K562 (cell line): Measurements from ENCODE around the gene STAB1. TPM values are rescaled to one million over a fixed set of nuclear protein-coding genes. Genes with fewer than 3 reads are reported as not detected.

ENCODE experiments used
- CCNT2 ChIP-seq: IDR thresholded peaks from 2 replicates; pipeline ENCODE4 v1.6.1; 2011; ENCODE audit warnings: borderline replicate concordance, low read depth, mild to moderate bottlenecking, moderate library complexity, mixed read lengths, low read length; ENCODE audit not compliant: insufficient read length; ENCODE audit errors: extremely low read depth
- EGR1 ChIP-seq: fragments of 450-650 bp; conservative IDR thresholded peaks from 2 replicates; pipeline ENCODE4 v1.6.1; 2017; ENCODE audit warnings: mild to moderate bottlenecking
- GATA2 ChIP-seq: sonication (generic); formaldehyde crosslinking; IDR thresholded peaks from 2 replicates; pipeline ENCODE4 v1.4.0; 2020; ENCODE audit warnings: mild to moderate bottlenecking, missing genetic modification reagents
- GTF2E2 ChIP-seq: fragments of 200-800 bp; sonication (Bioruptor generic); IDR thresholded peaks from 2 replicates; pipeline ENCODE4 v1.6.1; 2016; ENCODE audit warnings: missing genetic modification characterization, missing compliant biosample characterization
- HNRNPLL ChIP-seq: fragments of 200-400 bp; formaldehyde crosslinking; IDR thresholded peaks from 2 replicates; pipeline ENCODE4 v1.6.1; 2017; ENCODE audit warnings: low read length, low read depth, mild to moderate bottlenecking; ENCODE audit not compliant: poor library complexity, severe bottlenecking
- HSF4 ChIP-seq: fragments of 250-450 bp; sonication (Bioruptor Pico); IDR thresholded peaks from 2 replicates; pipeline ENCODE4 v2.1.2; 2022; ENCODE audit warnings: mild to moderate bottlenecking, moderate library complexity, borderline replicate concordance
- KDM5B ChIP-seq: fragments of 200-600 bp; sonication (generic); IDR thresholded peaks from 2 replicates; pipeline ENCODE4 v1.6.1; 2012; ENCODE audit warnings: low read depth, mild to moderate bottlenecking, moderate library complexity, low read length, control low read depth, inconsistent platforms; ENCODE audit not compliant: insufficient replicate concordance
- PATZ1 ChIP-seq: fragments of 250-450 bp; sonication (Bioruptor Pico); IDR thresholded peaks from 2 replicates; pipeline ENCODE4 v1.5.0; 2020; ENCODE audit warnings: mild to moderate bottlenecking, borderline replicate concordance
- PHF20 ChIP-seq: fragments of 450-650 bp; IDR thresholded peaks from 2 replicates; pipeline ENCODE4 v1.6.1; 2018; ENCODE audit not compliant: partially characterized antibody
- POLR2B ChIP-seq: fragments of 450-650 bp; IDR thresholded peaks from 2 replicates; pipeline ENCODE4 v1.6.1; 2018; ENCODE audit warnings: low read depth; ENCODE audit not compliant: partially characterized antibody
- USF1 ChIP-seq: sonication (generic); formaldehyde crosslinking; IDR thresholded peaks from 2 replicates; pipeline ENCODE4 v1.9.0; 2022; ENCODE audit warnings: mild to moderate bottlenecking, missing genetic modification reagents
- YY1 ChIP-seq, 3 experiments: IDR thresholded peaks; 2 replicates each; pipeline ENCODE4 v1.6.1; 2011; ENCODE audit warnings: low read length in 2 of 3, mild to moderate bottlenecking in 2 of 3, moderate library complexity in 2 of 3, borderline replicate concordance in 1 of 3, control low read depth in 1 of 3, low read depth in 1 of 3; ENCODE audit not compliant: insufficient read depth in 3 of 3, insufficient replicate concordance in 2 of 3, control insufficient read depth in 1 of 3, insufficient read length in 1 of 3; ENCODE audit errors: extremely low read depth in 1 of 3
- ZFX ChIP-seq: sonication (generic); formaldehyde crosslinking; IDR thresholded peaks from 2 replicates; pipeline ENCODE4 v1.8.0; 2022; ENCODE audit warnings: mild to moderate bottlenecking, missing genetic modification reagents, moderate library complexity
- polyA plus RNA-seq, 8 experiments: library from polyadenylated mRNA; depleted of rRNA in 4 of 8; stranded (reverse) in 5 of 8; unstranded in 3 of 8; fragments of >200 nt; fragmentation: Nextera tagmentation in 2 of 8; fragmentation: Illumina TruSeq in 1 of 8; extraction: Ambion mirVana in 2 of 8; extraction: Trizol in 1 of 8; gene quantifications; 2 replicates each; pipeline versions ENCODE4 v1.2.1 to v1.2.3, GENCODE V29; 2011 to 2014; ENCODE audit warnings: inconsistent platforms in 1 of 8, missing spikeins in 1 of 8
- total RNA-seq, 7 experiments: library from RNA; depleted of rRNA in 6 of 7; stranded (reverse); fragments of >200 nt in 6 of 7; fragmentation: Illumina TruSeq in 2 of 7; extraction: Trizol in 2 of 7; gene quantifications; 2 replicates each; pipeline versions ENCODE4 v1.2.1 to v1.2.3, GENCODE V29; 2011 to 2021; ENCODE audit warnings: low replicate concordance in 1 of 7
- TF ChIP-seq, protein P1 (sequence below): fragments of 250-450 bp; sonication (Bioruptor Pico); IDR thresholded peaks from 2 replicates; pipeline ENCODE4 v1.5.0; 2021; ENCODE audit warnings: mild to moderate bottlenecking, moderate library complexity
- TF ChIP-seq, protein P2 (sequence below): sonication (generic); formaldehyde crosslinking; IDR thresholded peaks from 2 replicates; pipeline ENCODE4 v1.8.1; 2023; ENCODE audit warnings: mild to moderate bottlenecking, missing genetic modification reagents

The STAB1 gene
- total and polyA plus RNA-seq, 9 of the 15 experiments (the other 6 are each of a cell fraction or from before 2014, with no cell fraction given), result 0.20 to 3.9 (median 1.2) TPM

GRCh38 chr3:52455283-52456168 is 39.6 kb upstream of the STAB1 start, which contains the start of gene NISCH (continued):
- TF ChIP-seq, protein P1, sequence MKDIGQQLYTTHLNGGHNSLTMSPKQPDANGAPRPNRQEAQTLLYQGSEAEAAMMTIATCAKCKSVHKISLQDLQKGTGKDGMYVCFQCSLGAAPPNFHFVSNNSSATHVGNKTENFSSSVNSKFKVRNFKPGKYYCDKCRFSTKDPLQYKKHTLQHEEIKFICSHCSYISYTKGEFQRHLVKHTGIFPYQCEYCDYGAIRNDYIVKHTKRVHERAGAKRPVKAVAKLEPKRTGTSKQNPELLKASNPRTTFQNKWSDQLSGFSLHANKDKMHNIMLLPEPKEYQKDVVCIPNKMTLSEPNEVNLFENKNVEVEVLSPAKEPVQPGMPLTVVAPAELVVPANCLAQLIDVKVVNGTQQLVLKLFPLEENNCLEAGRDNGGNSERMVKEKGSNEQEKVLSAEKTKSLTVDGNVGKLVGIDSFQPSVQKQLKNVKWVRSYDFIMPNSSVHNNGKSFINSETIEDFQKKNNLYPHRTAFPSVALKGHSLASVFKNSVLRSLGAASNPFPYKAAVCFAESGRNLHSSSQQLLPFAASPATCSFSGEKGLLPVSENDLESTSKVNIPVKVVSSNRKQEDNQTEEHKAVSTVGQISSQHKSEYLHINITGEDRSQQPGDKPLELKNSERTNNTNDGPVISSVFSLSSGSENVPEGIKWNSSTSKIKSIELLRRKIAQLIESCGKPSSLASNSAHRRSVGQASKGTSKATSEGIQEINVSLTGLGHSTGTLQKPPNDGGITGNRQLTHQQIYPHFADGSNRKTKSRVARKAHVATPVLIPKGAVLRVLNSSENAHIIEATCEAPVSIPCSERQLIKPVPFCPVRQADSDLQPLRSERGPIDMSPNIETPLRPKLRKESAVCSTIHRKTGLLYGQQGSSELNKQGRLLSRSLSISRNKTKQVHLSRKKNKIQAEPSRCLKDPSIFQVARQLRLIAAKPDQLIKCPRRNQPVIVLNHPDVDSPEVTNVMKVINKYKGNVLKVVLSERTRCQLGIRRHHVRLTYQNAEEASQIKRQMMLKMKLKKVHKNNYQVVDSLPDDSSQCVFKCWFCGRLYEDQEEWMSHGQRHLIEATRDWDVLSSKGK, result no peak
- TF ChIP-seq PHF20 (peak; percentile 15), GTF2E2 (peak; percentile 70), HSF4 (CRISPR knock-in tag) (no peak), GATA2 (no peak), EGR1 (peak; percentile 59), KDM5B (peak; percentile 90), YY1 (IDR thresholded peaks at IDR 0.05; ENCODE audit: borderline replicate concordance in 1 of 3, control insufficient read depth in 1 of 3, extremely low read depth in 1 of 3, insufficient read depth in 3 of 3, insufficient read length in 1 of 3, insufficient replicate concordance in 2 of 3, low read depth in 1 of 3, low read length in 2 of 3) (peak; percentile 16 to 91 (median 91)), USF1 (CRISPR knock-in tag) (peak; percentile 86), POLR2B (peak; percentile 83), PATZ1 (CRISPR knock-in tag) (no peak), ZFX (CRISPR knock-in tag) (peak; percentile 69), CCNT2 (peak; percentile 29), HNRNPLL (peak; percentile 69)
- TF ChIP-seq, protein P2, sequence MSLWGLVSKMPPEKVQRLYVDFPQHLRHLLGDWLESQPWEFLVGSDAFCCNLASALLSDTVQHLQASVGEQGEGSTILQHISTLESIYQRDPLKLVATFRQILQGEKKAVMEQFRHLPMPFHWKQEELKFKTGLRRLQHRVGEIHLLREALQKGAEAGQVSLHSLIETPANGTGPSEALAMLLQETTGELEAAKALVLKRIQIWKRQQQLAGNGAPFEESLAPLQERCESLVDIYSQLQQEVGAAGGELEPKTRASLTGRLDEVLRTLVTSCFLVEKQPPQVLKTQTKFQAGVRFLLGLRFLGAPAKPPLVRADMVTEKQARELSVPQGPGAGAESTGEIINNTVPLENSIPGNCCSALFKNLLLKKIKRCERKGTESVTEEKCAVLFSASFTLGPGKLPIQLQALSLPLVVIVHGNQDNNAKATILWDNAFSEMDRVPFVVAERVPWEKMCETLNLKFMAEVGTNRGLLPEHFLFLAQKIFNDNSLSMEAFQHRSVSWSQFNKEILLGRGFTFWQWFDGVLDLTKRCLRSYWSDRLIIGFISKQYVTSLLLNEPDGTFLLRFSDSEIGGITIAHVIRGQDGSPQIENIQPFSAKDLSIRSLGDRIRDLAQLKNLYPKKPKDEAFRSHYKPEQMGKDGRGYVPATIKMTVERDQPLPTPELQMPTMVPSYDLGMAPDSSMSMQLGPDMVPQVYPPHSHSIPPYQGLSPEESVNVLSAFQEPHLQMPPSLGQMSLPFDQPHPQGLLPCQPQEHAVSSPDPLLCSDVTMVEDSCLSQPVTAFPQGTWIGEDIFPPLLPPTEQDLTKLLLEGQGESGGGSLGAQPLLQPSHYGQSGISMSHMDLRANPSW, result no peak
